CD4-positive, alpha-beta T cell treated with Interferon gamma for 1 hour (primary cell): ENCODE measurements around the gene CYB561D2.
"Not testable (repeated sequence)": the region's sequence is repeated elsewhere in the genome, so short reads cannot be mapped to it uniquely, and the experiment has no call there.

Experiments used
- DNase-seq: peaks from one replicate; pipeline ENCODE4 v3.0.0-alpha.2; 2020

The CYB561D2 gene

GRCh38 chr3:50350527-50351322 lies at the start of gene CYB561D2, which contains the start of gene NPRL2:
CYB561D2 (plus strand) TSS chr3:50350862; CDS start chr3:50351434, 572 bp downstream.
NPRL2 (minus strand) TSS chr3:50350775; CDS start chr3:50350652, 123 bp downstream.
- peak; percentile 98 for DNase-seq

DNA sequence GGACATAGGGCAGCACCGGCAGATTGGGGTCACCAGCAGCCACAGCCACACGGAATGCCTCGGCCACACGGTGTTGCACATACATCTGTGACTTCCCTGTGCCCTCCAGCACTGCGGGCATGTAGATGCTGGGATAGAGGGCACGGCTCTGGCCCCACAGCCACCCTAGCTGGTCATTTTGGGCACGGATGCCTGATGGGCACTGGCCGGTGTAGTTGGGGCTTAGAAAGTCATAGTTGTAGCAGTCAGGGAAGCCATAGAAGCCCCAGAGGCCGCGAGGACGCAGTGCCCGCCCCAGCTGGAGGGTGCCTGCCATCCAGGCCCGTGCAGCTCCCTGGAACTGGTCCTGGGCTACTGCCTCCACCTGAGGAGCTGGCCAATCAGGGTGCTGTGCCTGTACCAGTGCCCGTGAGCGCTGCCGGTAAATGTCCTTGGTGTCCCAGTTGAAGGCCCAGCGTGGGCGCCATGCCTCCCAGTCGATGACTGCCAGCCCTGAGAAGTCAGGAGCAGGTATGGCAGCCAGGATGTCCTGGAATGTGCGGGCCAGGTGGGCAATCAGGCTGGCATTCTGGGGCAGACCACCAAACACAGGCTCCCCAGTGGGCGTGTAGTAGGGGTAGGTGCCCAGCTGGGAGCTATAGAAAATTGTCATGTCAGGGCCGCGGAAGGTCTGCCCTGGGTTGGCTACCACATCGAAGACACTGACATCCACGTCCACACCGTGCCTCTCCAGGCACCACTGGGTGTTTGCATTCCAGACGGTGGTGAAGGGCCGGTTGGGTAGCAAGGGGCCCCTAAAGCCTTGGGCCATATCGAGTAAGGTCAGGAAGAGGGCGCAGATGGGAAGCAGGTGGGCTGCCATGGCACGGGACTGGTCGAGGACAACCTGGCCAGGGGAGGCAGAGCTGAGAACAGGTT lies 48.3 kb upstream of the CYB561D2 start:
- DNase-seq = no peak

GRCh38 chr3:50303013-50303815 lies 47.4 kb upstream of the CYB561D2 start, which contains the start of gene HYAL1:
HYAL1 (minus strand) TSS chr3:50303574; CDS start chr3:50302956, 618 bp downstream.
- no peak for DNase-seq

- DNase-seq = no peak
Measured at GRCh38 chr3:50304601-50305000, 46.1 kb upstream of the CYB561D2 start.

- DNase-seq = not testable (repeated sequence)
Measured at GRCh38 chr3:50312041-50312440, 38.6 kb upstream of the CYB561D2 start.

DNA sequence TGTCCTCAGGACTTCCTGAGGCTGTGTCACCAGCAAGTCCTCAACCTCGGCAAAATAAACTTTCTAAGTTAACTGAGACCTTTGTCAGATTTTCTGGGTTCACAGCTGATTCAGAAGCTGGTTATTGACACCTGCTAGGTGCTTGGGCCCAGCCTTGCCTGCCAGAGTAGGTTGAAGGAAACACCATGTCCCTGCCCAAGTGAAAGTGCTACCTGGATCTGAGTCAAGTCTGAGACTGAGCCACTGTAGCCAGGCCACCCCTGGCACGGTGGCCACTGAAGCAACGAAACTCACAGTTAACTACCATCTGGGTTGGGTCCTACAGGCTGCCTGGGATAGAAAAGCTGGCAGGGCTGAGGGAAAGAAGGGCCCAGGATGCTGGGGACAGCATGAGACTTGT lies 36.3 kb upstream of the CYB561D2 start:
- no peak for DNase-seq

DNA sequence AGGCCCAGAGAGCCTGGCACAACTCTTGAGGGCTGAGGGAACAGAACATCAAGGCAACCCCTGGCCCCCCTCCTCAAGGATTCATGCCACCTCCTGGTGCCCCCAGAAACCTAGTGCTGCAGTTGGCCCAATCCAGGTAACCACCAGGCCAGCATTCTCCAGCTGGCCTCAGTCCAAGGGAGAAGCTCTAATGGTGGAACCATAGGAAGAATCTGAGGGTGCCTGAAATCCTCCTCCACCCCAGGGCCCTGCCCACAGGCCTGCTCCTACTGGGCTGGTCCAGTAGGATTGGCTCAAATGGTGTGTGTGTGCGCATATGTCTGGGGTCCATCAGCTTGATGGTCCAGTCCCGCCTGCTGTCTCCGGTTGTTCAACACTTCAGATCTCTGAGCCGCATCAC lies 35.8 kb upstream of the CYB561D2 start:
- no peak for DNase-seq

GRCh38 chr3:50316657-50317242 lies 33.9 kb upstream of the CYB561D2 start:
- DNase-seq = peak; percentile 59

GRCh38 chr3:50317300-50317699 lies 33.4 kb upstream of the CYB561D2 start:
- no peak for DNase-seq

DNA sequence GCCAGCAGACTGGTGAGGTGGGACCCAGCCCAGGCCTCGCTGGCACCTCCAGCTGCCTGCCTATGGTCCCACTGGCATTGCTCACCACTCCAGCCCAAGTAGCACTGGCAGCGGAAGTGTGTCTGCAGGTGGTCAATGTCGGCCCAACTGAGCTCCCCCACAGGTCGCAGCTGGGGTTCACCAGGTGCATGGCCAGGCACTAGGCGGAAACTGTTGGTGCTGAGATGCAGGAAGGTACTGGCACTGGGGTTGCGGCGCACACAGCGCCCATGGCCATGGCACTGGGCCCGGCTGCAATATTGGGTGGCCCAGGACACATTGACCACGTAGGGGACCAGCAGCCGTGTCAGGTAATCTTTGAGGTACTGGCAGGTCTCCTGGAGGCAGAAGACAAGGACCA lies 32.5 kb upstream of the CYB561D2 start:
- no peak for DNase-seq

GRCh38 chr3:50318615-50319014 lies 32.0 kb upstream of the CYB561D2 start:
- DNase-seq = peak; percentile 24

- DNase-seq = no peak
Measured at GRCh38 chr3:50319181-50319893, 31.3 kb upstream of the CYB561D2 start.

DNA sequence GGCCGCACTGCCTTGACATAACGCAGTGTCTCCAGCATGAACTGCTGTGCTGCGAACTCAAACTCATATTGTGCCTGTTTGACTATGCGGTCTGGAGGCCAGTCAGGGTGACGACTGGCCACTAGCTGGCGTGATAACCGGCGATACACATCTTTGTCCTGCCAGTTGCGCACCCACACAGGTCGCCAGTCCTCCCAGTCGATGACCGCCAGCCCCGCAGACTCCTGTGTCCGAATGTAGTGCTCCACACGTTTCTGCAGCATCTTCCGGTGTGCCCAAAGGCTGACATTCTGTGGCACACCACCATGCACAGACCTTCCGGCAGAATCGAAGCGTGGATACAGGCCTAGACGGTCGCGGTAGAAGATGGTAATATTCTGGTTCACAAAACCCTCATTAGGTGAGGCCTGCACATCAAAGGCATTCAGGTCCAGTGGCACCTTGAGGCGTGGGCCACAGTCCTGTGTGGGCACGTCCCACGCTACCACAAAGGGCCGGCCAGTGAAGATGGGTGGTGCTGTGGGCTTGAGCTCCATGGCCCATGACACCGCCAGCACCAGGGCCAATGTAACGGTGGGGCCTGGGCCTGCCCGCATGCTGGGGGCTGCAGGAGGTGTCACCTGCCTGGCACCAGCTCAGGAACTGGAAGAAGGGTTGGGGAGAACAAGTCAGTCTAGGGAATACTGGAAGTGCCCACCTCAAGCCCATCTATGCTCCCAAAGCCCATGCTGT lies 30.6 kb upstream of the CYB561D2 start:
- DNase-seq = no peak

GRCh38 chr3:50320853-50321335 lies 29.8 kb upstream of the CYB561D2 start:
- no peak for DNase-seq

DNA sequence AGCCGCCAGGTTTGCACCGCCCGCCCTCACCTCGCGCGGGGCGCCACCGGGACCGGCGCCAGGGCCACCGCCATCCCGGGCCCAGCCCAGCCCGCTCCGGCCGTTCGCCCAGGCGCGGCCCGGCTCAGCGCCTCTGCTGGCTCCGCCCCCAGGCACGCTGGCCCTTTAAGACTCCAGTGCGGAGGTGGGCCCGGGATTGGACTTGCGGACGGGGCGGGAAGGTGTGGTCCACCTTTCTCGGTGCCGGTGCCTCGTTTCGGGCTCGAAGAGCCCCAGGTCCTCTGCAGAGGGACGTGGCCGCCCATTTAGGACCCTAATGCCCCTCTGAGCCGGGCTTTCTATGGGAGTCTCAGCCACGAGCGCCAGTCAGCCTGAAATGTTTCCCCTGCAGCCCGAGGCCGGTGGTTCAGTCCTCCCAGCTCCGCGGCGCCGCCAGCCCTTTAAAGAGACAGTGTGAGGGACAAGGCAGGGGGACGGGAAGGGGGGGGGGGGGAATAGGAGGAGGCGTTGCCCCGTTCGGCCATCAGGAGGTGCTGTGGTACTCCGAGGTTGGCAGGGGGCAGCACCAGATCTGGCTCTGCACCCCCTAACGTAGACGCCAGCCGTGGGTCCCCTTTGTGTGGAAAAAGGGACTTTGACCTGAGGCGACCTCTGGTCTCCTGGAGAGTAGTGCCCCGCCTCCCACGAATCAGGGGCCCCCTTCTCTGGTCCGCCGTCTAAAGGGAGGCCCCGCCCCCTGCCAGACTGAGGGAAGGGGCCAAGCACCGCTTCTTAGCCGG lies 29.1 kb upstream of the CYB561D2 start:
- peak; percentile 81 for DNase-seq

- DNase-seq = no peak
Measured at GRCh38 chr3:50322115-50322385, 28.6 kb upstream of the CYB561D2 start.

- no peak for DNase-seq
Measured at GRCh38 chr3:50322386-50323091, 28.1 kb upstream of the CYB561D2 start, which contains the start of gene HYAL2. HYAL2 (minus strand) TSS chr3:50322745; CDS start chr3:50320489, 2,256 bp downstream.

- DNase-seq = no peak
Measured at GRCh38 chr3:50323092-50323600, 27.5 kb upstream of the CYB561D2 start.

DNA sequence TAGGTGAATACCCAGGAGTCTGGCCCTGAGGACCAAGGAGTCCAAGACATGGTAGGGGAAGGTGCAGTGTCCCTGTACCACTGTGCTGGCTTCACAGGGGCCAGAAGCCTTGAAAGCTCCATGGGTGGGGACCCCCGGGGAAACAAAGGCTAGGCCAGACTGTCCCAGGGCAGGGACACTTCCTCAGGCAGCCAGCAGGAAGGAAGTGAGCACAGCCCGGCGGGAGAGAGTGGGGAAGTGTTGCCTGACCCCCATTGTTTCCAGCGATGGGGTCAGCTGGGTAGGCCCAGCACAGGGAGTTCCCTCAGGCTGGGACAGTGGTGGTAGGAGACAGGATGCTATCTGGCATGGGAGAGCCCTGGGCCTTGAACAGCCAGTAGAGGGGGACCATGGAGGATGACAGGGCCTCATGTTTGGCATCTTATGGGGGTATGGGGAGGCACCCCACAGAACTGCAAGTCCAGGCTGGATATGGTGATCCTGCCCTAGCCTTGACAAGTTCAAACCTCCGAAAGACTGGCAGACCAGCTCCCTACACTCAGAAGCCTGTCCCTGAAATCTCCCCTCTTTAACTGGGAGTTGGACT lies 27.0 kb upstream of the CYB561D2 start:
- DNase-seq = no peak
